Measurements from ENCODE around the gene RMND5B.
"Not testable (repeated sequence)": the region's sequence is repeated elsewhere in the genome, so short reads cannot be mapped to it uniquely, and the experiment has no call there.

Gene RMND5B

GRCh38 chr5:178170455-178170854 lies 39.6 kb downstream of the RMND5B start:
- no peak for DNase-seq (ENCODE audit: low read depth in 2 of 2)

GRCh38 chr5:178174456-178174855 lies 43.6 kb downstream of the RMND5B start:
- DNase-seq (ENCODE audit: low read depth in 2 of 2), result no peak

- no peak for DNase-seq (ENCODE audit: low read depth in 2 of 2)
These were observed 46.0 kb downstream of the RMND5B start for GRCh38 chr5:178176791-178177190.

- no peak for DNase-seq (ENCODE audit: low read depth in 2 of 2)
These were observed 46.8 kb downstream of the RMND5B start for GRCh38 chr5:178177569-178177968.

- no peak for DNase-seq (ENCODE audit: low read depth in 2 of 2)
These were observed 49.5 kb downstream of the RMND5B start for GRCh38 chr5:178180141-178180863.

- DNase-seq (ENCODE audit: low read depth in 2 of 2), result no peak
These were observed 51.5 kb downstream of the RMND5B start for GRCh38 chr5:178182158-178182876.

GRCh38 chr5:178186427-178186826 lies 55.6 kb downstream of the RMND5B start:
- no peak for DNase-seq (ENCODE audit: low read depth in 2 of 2)

GRCh38 chr5:178187014-178187413 lies 56.2 kb downstream of the RMND5B start, which contains the start of gene GMCL2:
Gene GMCL2 (minus strand): TSS chr5:178187371. CDS start chr5:178187299, 72 bp downstream.
- DNase-seq (ENCODE audit: low read depth in 2 of 2), result no peak

GRCh38 chr5:178189433-178189832 lies 58.6 kb downstream of the RMND5B start:
- no peak for DNase-seq (ENCODE audit: low read depth in 2 of 2)

- DNase-seq (ENCODE audit: low read depth in 2 of 2), result no peak
These were observed 60.8 kb downstream of the RMND5B start for GRCh38 chr5:178191661-178192060.

GRCh38 chr5:178192244-178192643 lies 61.4 kb downstream of the RMND5B start:
- DNase-seq (ENCODE audit: low read depth in 2 of 2), result no peak

GRCh38 chr5:178192787-178193186 lies 62.0 kb downstream of the RMND5B start:
- no peak for DNase-seq (ENCODE audit: low read depth in 2 of 2)

GRCh38 chr5:178193251-178193809 lies 62.5 kb downstream of the RMND5B start:
- no peak for DNase-seq (ENCODE audit: low read depth in 2 of 2)

- DNase-seq (ENCODE audit: low read depth in 2 of 2), result no peak
These were observed 63.2 kb downstream of the RMND5B start for GRCh38 chr5:178194026-178194425.

GRCh38 chr5:178196281-178196812 lies 65.5 kb downstream of the RMND5B start:
- DNase-seq (ENCODE audit: low read depth in 2 of 2), result no peak

- DNase-seq (ENCODE audit: low read depth in 2 of 2), result no peak
These were observed 66.2 kb downstream of the RMND5B start for GRCh38 chr5:178196986-178197385.

GRCh38 chr5:178198151-178198550 lies 67.3 kb downstream of the RMND5B start:
- DNase-seq (ENCODE audit: low read depth in 2 of 2), result not testable (repeated sequence)

GRCh38 chr5:178198706-178199105 lies 67.9 kb downstream of the RMND5B start:
- no peak for DNase-seq (ENCODE audit: low read depth in 2 of 2)

GRCh38 chr5:178199581-178200434 lies 69.0 kb downstream of the RMND5B start:
- DNase-seq (ENCODE audit: low read depth in 2 of 2), result no peak

Data from stimulated activated CD8-positive, alpha-beta memory T cell treated with anti-CD3 and anti-CD28 coated beads, Interleukin-2, amount 100 ng/mL, for 1 hour (primary cell).